Stimulated activated naive B cell treated with anti-CD40 and anti-IgM and Interleukin-4, amounts not matched to agents 10 μg/mL and 1 μg/mL and 100 μg/mL, for 72 hours (primary cell): ENCODE results near the gene LARP4B.

Source experiments
- ATAC-seq, 2 donors: fragments of 150-1000 bp; cut with Tn5 transposase; replicated peaks; 2 replicates each; pipeline ENCODE4 v1.10.0; 2021; ENCODE audit warnings: moderate library complexity in 1 of 2
- DNase-seq: peaks from one replicate; pipeline ENCODE4 v3.0.0; 2021
- H3K27ac Mint-ChIP-seq: one replicate; pipeline ENCODE4 v1.8.0; 2022; ENCODE audit warnings: mild to moderate bottlenecking, mixed read lengths
- H3K27me3 Mint-ChIP-seq, 2 donors: one replicate each; pipeline ENCODE4 v1.8.0; 2022; ENCODE audit warnings: mixed read lengths in 2 of 2
- H3K36me3 Mint-ChIP-seq, 2 donors: one replicate each; pipeline ENCODE4 v1.8.0; 2022; ENCODE audit warnings: mixed read lengths in 2 of 2, mild to moderate bottlenecking in 1 of 2
- H3K4me1 Mint-ChIP-seq, 2 donors: one replicate each; pipeline ENCODE4 v1.8.0; 2022; ENCODE audit warnings: mixed read lengths in 2 of 2, mild to moderate bottlenecking in 1 of 2
- H3K4me3 Mint-ChIP-seq, 2 donors: one replicate each; pipeline ENCODE4 v1.8.0; 2022; ENCODE audit warnings: mild to moderate bottlenecking in 2 of 2, mixed read lengths in 2 of 2, moderate library complexity in 1 of 2
- H3K9me3 Mint-ChIP-seq, 2 donors: one replicate each; pipeline ENCODE4 v1.8.0; 2022; ENCODE audit warnings: mixed read lengths in 2 of 2, mild to moderate bottlenecking in 1 of 2

Gene LARP4B

DNA sequence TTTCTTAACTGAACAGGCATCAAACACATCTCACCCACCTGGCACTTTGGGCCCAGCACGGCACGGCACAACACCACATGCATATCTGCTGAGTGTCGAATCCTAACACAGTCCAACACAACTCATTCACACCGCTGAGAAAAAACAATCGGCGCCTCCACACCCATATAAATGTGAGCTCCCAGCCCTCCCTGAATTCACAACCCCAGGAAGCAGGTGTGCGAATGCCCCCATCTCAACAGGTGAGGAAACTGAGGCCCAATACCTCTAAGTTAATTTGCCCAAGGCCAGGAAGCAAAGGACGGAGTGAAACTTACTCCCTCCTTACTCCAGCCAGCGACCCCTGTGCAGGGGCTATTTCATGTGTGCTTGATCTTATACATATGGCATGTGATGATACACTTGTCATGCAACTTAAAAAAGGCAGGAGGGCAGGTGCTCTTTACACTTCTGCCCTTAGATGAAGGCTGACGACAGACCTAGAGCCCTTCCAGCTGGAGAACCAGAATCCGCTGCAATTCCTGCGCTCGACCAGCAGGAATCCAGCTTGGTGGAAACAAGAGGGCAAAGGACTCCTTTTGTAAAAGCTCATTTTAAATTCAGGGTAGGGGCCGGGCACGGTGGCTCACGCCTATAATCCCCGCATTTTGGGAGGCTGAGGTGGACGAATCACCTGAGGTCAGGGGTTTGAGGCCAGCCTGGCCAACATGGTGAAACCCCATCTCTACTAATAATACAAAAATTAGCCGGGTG, 116.0 kb downstream of the LARP4B start:
- peak overlapping the region; percentile 47 for H3K27ac Mint-ChIP-seq
- peaks cover 16 to 25% of the 10 kb centered on the region in 2 donors for H3K4me1 Mint-ChIP-seq
- no peaks in the 10 kb centered on the region for H3K27me3 Mint-ChIP-seq
- no peak overlapping the region for H3K4me3 Mint-ChIP-seq
- H3K36me3 Mint-ChIP-seq, result peaks cover 42 to 63% of the 10 kb centered on the region in 2 donors
- H3K9me3 Mint-ChIP-seq, result no peaks in the 10 kb centered on the region
- DNase-seq (no peak), ATAC-seq (no peak)

DNA sequence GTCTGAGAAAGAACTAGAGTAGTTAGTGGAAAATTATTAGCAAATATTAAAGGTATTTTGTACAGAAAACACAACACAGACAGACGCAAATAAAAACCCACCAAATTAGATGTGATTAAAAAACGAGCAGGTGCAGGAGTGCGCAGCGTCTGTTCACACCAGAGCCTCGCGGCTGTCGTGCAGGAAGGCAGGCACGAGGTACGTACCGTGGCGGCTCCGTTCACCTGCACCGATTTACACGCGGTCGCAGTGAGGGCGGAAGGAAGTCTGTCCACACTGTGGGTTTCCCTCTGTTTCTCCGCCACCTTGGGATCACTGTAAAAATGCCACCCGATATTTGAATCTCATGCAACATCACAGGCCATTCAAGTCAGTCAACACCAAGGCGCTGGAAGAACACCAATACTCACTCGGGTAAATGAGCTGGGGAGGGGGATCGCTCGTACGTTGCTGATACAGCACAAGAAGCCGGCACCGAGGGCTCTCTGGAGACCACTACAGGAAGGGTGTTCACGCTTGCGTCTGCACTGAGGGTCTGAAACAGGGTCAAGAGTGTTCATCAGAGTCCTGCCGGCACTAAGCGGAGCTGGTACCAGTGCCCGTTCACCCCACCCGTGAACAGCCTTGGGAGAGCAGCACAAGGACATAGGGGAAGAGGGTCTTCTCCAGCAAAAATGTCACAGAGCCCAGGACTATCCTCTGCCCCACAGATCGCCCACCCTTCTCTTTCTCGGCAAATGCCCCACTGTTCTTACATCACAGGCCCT, 116.8 kb downstream of the LARP4B start:
- Mint-ChIP-seq H3K4me3 (no peak overlapping the region), H3K27ac (peak overlapping the region; percentile 37), H3K27me3 (no peaks in the 10 kb centered on the region), H3K4me1 (peaks cover 15 to 20% of the 10 kb centered on the region in 2 donors), H3K9me3 (no peaks in the 10 kb centered on the region), H3K36me3 (peaks cover 45 to 61% of the 10 kb centered on the region in 2 donors)
- ATAC-seq (no peak), DNase-seq (no peak)

DNA sequence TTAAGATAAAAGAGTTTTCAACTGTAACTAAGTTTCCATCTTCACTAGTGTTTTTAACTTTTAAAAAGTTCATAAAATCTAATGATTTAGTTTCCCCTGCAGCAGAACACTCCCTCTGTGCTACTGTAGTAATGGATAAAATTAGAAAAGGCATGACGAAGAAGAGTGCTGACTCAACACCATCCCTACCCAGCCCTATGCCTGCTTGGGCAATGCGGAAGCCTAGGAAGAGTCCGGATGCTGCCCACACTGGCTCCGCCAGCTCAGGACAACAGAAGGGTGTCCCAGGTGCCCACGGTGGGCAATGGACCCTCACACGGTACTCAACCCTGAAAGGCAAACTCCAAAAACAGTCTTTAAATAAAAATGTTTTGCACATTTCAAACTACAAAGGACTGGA, 118.2 kb downstream of the LARP4B start:
- Mint-ChIP-seq H3K27ac (peak overlapping the region; percentile 9), H3K4me1 (peaks cover 6 to 7% of the 10 kb centered on the region in 2 donors), H3K36me3 (peaks cover 51 to 62% of the 10 kb centered on the region in 2 donors), H3K27me3 (no peaks in the 10 kb centered on the region), H3K4me3 (no peak overlapping the region), H3K9me3 (no peaks in the 10 kb centered on the region)
- DNase-seq (no peak), ATAC-seq (no peak)

DNA sequence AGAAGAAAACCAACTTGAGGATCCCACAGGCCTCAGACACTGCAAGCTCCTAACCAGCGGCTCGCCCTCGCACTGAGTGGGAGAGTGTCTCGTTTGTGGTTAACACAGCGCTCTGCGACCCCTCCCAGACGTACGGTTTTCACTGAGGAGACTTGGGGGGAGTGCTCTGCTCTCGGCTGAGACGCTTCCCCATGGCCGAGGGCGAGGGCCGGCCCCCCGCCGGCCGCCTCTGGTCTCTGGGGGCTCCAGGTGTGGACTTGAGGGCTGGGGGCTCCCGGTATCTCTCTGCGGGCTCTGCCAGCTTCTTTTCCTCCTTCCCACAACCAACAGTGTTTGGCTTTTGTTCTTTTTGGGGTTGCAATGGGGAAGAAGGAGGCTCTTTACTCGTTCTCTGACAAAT, 118.7 kb downstream of the LARP4B start:
- Mint-ChIP-seq H3K36me3 (peaks cover 50 to 63% of the 10 kb centered on the region in 2 donors), H3K4me1 (peaks cover 2% of the 10 kb centered on the region in 2 donors), H3K27me3 (no peaks in the 10 kb centered on the region), H3K4me3 (no peak overlapping the region), H3K9me3 (no peaks in the 10 kb centered on the region), H3K27ac (peak overlapping the region; percentile 9)
- no peak for DNase-seq
- ATAC-seq, result no peak

DNA sequence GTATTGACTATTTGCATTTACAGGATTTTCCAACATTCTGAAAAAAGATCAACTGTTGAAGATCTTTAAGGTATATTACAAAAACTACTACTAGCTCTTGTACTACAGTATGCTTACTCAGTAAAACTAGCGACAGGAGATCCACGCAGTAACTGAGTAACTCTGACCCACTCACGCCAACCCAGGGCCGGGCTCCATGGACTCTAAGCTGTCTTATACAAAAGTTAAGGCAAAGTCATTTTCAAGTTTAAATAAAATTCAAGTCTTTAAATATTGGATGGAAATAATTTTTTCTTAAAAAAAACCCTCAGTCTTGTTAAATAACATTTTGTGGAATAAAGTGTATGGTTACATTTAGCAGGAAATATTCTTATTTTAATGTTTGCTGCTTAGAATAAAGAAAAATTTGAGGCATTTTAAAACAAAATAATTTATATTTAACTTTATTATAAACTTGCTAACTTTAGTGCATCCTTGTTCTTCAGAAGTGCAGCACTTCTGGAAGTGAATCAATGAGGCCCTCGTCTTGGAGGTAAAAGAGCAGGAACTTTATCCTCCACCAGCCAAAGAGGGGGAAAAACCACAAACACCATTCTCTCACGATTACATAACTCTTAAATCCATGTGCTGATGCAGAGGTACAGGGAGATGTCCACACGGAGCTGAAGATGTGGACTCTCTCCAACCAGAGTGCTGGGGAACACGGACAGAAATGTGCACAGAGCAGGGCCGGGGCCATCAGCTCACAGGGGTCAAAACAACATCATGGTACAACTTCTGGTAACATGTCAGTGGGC, 119.9 kb downstream of the LARP4B start:
- H3K27ac Mint-ChIP-seq, result no peak overlapping the region
- H3K36me3 Mint-ChIP-seq, result peaks cover 50 to 59% of the 10 kb centered on the region in 2 donors
- no peaks in the 10 kb centered on the region for H3K9me3 Mint-ChIP-seq
- ATAC-seq (no peak), DNase-seq (no peak)
- H3K27me3 Mint-ChIP-seq, result no peaks in the 10 kb centered on the region
- H3K4me3 Mint-ChIP-seq, result no peak overlapping the region
- peaks cover 0 to 4% of the 10 kb centered on the region in 2 donors for H3K4me1 Mint-ChIP-seq

DNA sequence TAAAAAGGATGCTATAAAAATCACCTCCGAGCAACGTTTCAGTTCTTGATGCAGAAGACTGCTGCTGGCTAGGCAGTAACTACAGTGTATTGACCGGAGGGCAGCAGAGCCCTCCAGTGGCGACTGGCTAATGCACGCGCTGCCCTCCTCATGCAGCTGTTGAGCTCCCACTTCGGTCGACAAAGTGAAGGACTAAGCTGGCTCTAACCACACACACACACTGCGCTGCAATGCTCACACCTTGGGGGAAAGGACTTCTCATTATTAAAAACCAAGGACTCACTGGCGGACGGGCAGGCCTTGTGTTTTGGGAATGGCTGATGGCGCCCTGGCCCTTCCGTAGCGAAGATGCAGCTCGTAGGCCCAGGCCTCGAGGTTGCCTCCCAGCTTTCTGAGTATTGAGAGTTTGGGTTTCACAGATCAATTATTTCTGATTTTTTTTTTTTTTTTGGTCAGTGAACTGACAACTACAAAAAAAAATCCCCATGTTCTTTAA, 121.1 kb downstream of the LARP4B start:
- peaks cover 56 to 64% of the 10 kb centered on the region in 2 donors for H3K36me3 Mint-ChIP-seq

DNA sequence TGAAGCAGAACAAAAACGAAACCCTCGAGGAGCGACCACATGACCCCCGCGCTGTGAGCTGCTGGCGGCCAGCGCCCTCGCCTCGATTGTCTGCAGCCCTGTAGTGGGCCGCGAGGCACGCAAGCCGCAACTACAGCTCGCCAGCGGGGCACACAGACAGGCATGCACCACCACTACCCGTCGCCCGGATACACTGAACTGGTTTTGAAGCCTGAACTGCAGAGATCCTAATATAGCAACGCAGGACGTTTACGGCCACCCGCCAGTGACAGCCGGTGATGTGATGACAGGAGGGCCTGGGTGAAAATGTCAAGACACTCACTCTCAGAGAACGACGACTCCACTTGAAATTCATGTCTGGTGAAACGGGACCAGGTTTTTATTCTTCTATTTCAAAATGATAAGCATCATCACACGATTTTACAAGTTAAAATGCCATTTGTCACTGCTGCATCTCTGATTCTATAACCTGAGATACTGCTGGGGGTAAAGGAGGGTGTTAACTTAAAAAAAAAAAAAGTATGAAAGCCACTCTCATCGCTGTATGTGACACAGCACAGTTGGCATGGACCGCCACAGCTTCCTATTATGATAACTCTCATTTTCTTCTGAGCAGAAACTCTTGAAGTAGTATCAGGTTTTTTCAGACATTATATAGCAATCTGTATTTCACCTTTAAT, 121.7 kb downstream of the LARP4B start:
- Mint-ChIP-seq H3K4me3 (no peak overlapping the region), H3K27me3 (no peaks in the 10 kb centered on the region), H3K27ac (no peak overlapping the region), H3K36me3 (peaks cover 53 to 63% of the 10 kb centered on the region in 2 donors), H3K4me1 (peaks cover 10% of the 10 kb centered on the region in 2 donors), H3K9me3 (no peaks in the 10 kb centered on the region)
- ATAC-seq (no peak), DNase-seq (no peak)

More for the DNA sequence above, 121.1 kb downstream of the LARP4B start:
- H3K4me1 Mint-ChIP-seq, result peaks cover 6 to 8% of the 10 kb centered on the region in 2 donors
- H3K27ac Mint-ChIP-seq, result no peak overlapping the region
- no peak for DNase-seq
- H3K9me3 Mint-ChIP-seq, result no peaks in the 10 kb centered on the region
- H3K4me3 Mint-ChIP-seq, result no peak overlapping the region
- peak; percentile 46 to 52 for ATAC-seq
- no peaks in the 10 kb centered on the region for H3K27me3 Mint-ChIP-seq

DNA sequence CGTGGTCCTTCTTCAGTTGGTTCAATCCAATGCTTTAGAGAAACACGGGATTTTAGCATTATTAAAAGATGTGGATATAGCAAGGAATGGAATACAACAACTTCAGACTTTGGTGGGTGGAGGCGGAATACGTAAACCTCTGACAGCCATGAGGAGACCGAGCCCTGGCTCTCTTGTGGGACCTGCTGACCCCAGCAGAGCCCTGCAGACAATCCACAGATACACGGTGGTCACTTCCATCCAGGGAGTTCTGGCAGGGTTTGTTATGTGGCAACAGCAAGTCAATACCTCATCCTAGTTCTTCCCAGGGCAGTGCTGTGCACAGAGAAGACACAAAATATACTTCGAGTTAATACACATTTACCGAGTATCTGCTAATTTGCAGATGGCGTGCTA, 123.5 kb downstream of the LARP4B start:
- Mint-ChIP-seq H3K4me1 (peaks cover 11 to 13% of the 10 kb centered on the region in 2 donors), H3K27ac (peak overlapping the region; percentile 73), H3K27me3 (no peaks in the 10 kb centered on the region), H3K36me3 (peaks cover 43 to 52% of the 10 kb centered on the region in 2 donors), H3K4me3 (no peak overlapping the region), H3K9me3 (no peaks in the 10 kb centered on the region)
- no peak for DNase-seq
- no peak for ATAC-seq

DNA sequence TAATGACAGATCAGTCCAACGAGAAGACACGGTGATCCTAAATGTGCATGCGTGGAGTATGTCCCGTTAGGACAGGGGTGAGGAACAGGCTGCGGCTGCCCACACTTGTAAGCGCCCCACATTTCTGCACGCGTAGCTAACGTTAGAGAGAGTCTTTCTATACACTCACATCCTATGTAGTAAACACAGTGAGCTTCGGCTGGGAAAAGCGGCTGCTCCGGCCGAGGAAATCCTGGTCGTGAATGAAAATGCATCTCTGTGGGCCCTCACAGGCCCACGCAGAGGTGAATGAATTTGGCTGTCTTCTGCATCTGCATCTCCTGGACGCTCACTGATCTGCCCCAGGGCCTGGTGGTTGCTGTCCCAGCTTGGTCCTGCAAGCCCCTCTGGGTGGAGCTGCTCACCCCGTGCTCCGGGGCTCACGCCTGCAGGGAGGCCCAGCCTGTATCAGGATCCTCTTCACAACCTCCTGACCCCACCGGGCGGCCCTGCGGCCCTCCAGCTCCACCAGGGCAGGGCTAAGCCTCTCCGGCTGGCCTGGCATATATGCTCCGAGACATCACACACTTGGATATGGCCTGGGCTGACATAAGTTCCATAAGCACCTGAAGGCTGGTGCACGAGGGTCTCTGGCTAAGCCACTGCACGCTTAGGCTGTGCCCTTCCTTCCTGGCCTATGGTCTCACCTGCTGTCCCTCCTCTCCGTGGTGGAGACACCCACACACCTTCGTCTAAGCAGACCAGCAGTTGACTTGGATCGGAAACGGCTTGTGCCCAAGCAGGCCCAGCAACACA, 124.1 kb downstream of the LARP4B start:
- no peak for DNase-seq
- Mint-ChIP-seq H3K9me3 (no peaks in the 10 kb centered on the region), H3K27ac (peak overlapping the region; percentile 76), H3K27me3 (no peaks in the 10 kb centered on the region), H3K4me1 (peaks cover 11 to 13% of the 10 kb centered on the region in 2 donors), H3K36me3 (peaks cover 43 to 51% of the 10 kb centered on the region in 2 donors), H3K4me3 (no peak overlapping the region)
- no peak for ATAC-seq

DNA sequence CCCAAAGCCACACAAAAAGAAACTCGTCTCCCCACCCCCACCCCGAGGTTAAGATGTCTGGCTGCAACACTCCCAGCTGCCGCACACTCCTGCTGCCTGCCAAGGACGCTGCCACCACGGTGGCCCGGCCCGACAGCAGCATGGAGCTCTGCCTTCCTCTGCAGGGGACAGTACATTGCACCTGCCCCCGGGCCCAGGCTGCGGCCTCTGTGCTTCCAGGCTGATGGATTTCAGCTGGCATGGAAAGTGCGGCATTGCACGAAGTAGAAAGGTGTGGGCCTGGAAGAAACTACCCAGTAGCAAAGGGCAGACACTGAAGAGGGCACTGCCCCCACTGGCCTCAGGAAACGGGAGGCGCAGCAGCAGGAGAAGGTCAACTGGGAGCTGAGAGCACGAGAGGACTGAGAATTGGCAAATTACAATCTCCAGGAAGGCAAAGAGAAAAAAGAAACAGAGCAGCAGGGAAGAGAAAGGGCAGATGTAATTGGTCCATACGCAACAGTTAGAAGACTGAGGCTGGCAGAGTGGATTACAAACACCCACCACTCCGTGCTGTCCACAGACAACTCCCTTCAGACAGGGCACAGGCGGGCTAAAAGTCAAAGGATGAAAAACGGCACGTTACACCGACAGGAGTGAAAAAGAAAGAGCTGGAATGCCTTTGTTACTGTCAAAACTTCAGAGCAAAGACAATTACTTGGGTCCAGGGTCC, 124.9 kb downstream of the LARP4B start:
- no peaks in the 10 kb centered on the region for H3K9me3 Mint-ChIP-seq
- DNase-seq (no peak), ATAC-seq (no peak)
- no peaks in the 10 kb centered on the region for H3K27me3 Mint-ChIP-seq
- peak overlapping the region in 1 of 2 donors; percentile 44 for H3K4me3 Mint-ChIP-seq
- H3K27ac Mint-ChIP-seq, result peak overlapping the region; percentile 76
- H3K4me1 Mint-ChIP-seq, result peaks cover 11 to 13% of the 10 kb centered on the region in 2 donors
- H3K36me3 Mint-ChIP-seq, result peaks cover 38 to 52% of the 10 kb centered on the region in 2 donors

DNA sequence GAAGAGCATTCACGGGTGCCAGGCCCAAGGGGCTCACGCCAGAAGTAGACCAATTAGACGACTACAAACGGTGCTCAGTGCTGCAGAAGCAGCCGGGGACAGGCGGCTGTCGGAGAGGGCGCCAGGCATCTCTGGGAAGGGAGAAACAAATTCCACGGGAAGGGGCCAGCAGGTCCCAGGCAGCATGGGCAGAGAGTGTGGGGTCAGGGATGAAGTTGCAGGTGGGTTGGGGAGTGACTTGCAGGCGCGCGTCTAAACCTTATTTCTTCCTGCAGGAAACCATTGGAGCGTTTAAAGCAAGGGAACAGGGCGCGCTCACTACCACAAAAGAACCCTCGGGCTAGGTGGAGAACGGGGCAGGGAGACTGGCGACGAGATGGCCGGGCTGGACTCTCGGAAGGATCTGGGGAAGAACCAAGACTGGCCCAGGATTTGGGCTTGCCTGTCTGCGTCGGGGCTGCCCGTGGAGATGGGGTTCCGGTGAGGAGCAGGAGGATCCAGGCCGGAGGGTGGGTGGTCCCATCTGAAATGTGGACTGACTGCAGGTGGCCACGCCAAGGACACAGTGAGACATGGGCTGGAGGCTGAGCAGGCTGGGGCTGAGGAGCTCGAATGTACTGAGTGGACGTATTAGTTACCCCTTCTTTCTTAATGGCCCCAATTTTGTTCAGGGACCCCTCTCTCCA, 125.7 kb downstream of the LARP4B start:
- Mint-ChIP-seq H3K36me3 (peaks cover 38 to 56% of the 10 kb centered on the region in 2 donors), H3K4me1 (peaks cover 11 to 13% of the 10 kb centered on the region in 2 donors), H3K27ac (peak overlapping the region; percentile 89), H3K27me3 (no peaks in the 10 kb centered on the region), H3K4me3 (peak overlapping the region in 1 of 2 donors; percentile 19), H3K9me3 (no peaks in the 10 kb centered on the region)
- ATAC-seq, result no peak
- no peak for DNase-seq
